NCI-H2081 (cell line): ENCODE data around the gene OR4P4.

Experiments used
- DNase-seq, 2 experiments: peaks; one replicate each; lab custom pipeline; 2025; lab: John Stamatoyannopoulos, UW

Gene OR4P4

DNA sequence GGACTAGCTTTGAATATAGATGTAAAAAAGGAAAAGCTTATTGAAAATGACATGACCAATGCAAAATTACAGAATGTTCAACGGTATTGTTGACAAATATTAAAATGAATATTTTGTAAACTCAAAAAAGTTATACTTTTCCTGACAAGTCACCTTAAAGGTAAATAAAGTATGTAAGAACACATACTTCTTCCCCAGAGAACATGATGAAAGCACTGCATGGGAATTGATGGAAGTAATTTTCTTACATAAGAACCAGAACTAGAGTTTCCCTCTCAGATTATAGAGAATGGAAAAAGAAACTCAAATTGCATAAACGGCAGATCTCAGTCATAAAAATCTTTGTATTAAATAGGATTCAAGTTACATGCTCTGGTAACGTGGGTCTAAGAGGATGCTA lies at the start of gene OR4P4:
Gene OR4P4, plus strand, starts transcription at position 301 of the 400 bp plus-strand sequence.
- no peak for DNase-seq

GRCh38 chr11:55607545-55607944 lies 27.4 kb upstream of the OR4P4 start, which contains the start of gene OR4C11:
TSS of gene OR4C11 (minus strand) at chr11:55607645. CDS start at chr11:55604373, 3,272 bp downstream.
- no peak for DNase-seq

- DNase-seq, result no peak
Measured at GRCh38 chr11:55624531-55624930, 10.4 kb upstream of the OR4P4 start.

- no peak for DNase-seq
Measured at GRCh38 chr11:55648027-55648426, 13.1 kb downstream of the OR4P4 start, which contains the start of gene OR4S2. TSS of gene OR4S2 (plus strand) at chr11:55648327. CDS start at chr11:55650904, 2,577 bp downstream.

DNA sequence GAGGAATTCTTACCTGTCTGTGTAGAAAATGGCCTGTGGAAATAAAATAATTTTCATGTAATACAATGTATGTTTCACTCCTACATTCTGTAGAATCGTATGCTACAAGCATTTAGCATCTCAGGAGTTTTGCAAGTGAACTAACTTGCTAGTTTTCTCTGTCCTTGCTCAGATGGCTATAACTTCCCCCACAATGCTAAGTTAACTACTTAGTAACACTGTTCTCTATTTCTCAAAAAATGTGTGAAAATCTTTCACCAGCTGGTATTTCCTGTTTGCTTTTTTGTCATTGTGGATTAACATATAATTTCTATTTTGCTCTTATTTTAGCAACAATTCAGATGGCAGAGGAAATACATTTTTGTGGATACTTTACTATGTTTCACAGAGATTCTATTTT lies 17.6 kb downstream of the OR4P4 start:
- DNase-seq, result no peak

DNA sequence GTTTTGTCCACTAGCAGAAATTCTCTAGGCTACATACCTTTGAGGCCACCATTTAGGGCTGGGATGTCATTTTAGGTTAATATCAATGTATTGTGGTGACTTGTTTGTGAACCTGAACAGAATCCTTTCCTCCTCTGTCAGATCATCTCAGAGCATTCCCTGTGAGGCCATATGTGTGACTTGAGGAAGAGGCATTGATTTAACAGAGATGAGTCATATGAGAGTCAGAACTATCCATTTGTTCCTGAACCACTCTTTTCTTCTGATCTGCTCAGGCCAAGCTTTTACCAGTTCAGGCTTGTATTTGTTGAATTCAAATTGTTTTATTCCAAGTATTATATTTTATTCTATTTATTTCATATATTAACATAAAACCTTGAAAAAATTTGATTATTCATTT lies 20.2 kb downstream of the OR4P4 start:
- DNase-seq, result no peak

GRCh38 chr11:55658031-55658573 lies 23.2 kb downstream of the OR4P4 start:
- no peak for DNase-seq

DNA sequence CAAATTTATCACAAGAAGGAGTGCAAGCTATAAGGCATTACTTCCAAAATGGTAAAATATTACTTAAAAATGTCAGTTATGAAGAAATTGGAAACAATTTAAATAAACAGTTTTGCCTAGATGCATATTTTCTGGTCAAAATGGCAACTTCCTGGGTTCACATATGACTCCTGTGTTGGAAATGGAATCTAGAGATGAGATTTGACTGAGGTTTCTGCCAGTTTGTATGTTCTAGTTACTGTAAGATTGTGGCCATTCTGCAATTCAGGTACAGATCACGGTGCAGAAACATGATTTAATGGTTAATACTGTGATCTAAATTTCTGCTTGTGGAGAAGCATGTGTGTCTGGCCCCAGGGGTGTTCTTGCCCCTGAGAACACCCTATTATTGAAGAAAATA lies 23.7 kb downstream of the OR4P4 start:
- no peak for DNase-seq

DNA sequence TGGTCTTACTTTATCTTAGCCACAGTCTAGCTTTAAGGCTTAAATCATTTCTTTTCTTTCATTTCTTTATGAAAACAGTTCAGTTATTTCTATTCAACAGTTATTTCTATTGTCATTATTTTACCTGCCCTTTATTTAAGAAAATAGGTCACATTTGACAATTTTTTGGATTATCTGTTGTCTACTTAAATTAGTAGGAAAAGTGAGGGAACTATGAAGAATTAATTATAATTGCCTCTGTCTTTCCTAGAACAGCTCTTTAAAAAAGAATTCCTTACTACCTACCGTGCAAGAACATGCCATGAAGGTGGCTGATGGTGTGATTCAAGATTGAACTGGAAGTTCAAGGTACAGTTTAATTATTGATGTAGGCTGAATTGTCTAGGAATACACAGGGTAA lies 27.0 kb downstream of the OR4P4 start, which contains the start of gene OR4C6:
Gene OR4C6, plus strand, starts transcription at position 301 of the 400 bp plus-strand sequence. CDS start 2,966 bp downstream, outside the sequence.
- no peak for DNase-seq

DNA sequence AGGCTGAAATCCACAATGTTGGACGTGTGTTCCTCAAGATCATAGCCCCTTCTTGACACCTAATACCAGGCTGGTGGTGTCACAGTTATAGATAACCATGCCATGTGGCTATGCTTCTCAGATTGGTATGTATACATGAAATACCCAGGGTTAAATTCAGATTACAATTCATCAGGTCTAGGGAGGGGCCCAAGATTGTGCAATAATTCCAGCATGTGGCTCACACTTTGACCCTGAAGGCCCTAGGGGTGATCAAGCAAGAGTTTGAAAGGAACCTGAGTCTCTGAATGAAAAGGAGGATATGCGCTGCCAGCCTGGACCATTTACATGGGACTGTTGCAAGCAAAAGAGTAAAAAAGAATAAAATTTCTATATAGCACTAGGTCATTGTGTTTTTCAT lies 34.5 kb downstream of the OR4P4 start:
- DNase-seq, result no peak

- DNase-seq, result no peak
Measured at GRCh38 chr11:55673860-55674259, 38.9 kb downstream of the OR4P4 start.
